HG02973 (cell line): ENCODE results near the gene BYSL.
"Not testable (repeated sequence)": the region's sequence is repeated elsewhere in the genome, so short reads cannot be mapped to it uniquely, and the experiment has no call there.

ENCODE experiments used
- ATAC-seq: cut with Tn5 transposase; IDR thresholded peaks from one replicate; pipeline ENCODE4 v1.9.1; 2021; ENCODE audit warnings: moderate library complexity; ENCODE audit not compliant: unreplicated experiment

The BYSL gene

DNA sequence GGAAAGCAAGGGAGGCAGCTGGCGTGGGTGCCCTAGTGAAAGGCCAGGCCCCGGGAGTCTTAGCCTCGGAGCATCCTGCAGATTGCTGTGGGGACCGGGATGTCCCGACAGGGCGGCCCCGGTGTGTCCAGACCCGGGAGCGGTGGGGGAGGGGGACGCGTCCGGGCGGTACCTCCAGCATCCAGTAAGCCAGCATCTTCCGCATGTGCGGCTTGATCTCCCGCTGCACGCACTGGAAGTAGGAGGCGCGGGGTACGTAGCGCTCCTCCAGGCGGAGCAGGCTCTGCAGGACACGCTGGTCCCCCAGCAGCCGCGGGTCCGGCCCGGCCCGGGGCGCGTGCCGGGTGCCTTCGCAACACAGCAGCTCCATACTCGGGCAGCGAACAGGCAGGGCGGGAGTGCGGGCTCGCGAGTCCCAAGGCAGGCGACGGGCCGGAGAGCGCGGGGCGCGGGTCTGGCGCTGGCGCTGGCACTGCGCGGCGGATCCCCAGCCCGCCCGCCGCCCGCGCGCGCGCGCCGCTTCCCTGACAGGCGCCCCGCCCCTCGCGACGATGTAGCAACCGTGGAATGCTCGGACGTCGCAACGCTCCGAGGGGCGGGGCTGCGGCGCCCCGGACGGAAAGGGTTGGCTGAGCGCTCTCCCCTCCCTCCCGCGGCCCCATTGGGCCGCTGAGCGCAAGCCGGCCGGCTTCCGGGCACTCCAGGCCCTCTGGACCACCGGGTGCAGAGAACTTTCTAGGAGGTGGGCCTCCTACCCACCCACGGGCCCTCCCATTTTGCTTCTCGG, 20.2 kb downstream of the BYSL start, which contains the start of gene CCND3:
CCND3 (minus strand) TSS at position 529 of the 787 bp plus-strand sequence; CDS start at position 370, 159 bp downstream.
- peak; percentile 86 for ATAC-seq

- ATAC-seq, result peak; percentile 2
Measured at GRCh38 chr6:41942067-41942851, 21.0 kb downstream of the BYSL start.

- not testable (repeated sequence) for ATAC-seq
Measured at GRCh38 chr6:41942882-41943281, 21.6 kb downstream of the BYSL start.

GRCh38 chr6:41943456-41943855, 22.2 kb downstream of the BYSL start:
- ATAC-seq, result no peak

- no peak for ATAC-seq
Measured at GRCh38 chr6:41947581-41948220, 26.4 kb downstream of the BYSL start.

DNA sequence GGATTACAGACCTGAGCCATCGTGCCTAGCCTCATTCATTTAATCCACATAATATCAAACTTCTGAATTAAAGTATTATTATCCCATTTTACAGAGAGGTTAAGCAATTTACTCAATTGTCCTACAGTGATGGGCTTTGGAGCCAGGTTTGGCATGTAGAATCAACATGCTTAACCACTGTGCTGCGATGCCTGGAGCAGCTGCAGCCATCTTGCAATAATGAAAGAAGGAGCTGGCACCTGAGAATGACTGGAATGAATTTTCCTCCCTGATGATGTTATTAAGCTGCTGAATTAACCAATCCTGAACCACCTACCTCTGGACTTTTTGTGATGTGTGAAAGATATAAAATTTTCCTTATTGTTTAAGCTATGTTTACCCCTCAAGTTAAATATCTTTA, 33.4 kb downstream of the BYSL start:
- no peak for ATAC-seq

DNA sequence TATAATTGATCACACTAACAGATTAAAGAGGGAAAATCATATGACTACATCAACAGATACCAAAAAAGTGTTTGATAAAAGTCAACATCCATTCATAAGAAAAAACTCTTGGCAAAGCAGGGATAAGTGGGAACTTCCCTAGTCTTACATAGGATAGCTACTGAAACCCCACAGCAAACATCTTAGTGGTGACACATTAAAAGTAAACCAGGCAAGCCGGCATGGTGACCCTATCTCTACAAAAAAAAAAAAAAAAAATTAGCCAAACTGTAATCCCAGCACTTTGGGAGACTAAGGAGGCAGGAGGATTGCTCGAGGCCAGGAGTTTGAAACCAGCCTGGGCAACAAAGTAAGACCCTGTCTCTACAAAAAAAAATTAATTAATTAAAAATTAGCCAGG, 34.1 kb downstream of the BYSL start:
- ATAC-seq, result no peak

GRCh38 chr6:41957117-41957516, 35.8 kb downstream of the BYSL start:
- no peak for ATAC-seq

GRCh38 chr6:41958022-41958856, 36.9 kb downstream of the BYSL start:
- ATAC-seq, result no peak

DNA sequence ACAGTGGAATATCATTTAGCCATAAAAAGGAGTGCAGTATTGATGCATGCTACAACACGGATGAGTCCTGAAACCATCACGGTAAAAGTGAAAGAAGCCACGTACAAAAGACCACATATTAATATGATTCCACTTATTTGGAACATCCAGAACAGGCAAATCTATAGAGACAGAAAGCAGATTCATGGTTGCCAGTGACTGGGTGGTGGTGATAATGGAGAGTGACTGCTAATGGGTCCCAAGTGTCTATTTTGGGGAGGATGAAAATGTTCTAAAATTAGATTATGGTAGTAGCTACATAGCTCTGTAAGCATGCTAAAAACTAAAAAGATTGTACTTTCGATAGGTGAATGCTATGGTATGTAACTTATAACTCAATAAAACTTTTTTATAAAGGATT, 38.7 kb downstream of the BYSL start:
- ATAC-seq, result no peak

- ATAC-seq, result no peak
Measured at GRCh38 chr6:41963371-41963770, 42.1 kb downstream of the BYSL start.

DNA sequence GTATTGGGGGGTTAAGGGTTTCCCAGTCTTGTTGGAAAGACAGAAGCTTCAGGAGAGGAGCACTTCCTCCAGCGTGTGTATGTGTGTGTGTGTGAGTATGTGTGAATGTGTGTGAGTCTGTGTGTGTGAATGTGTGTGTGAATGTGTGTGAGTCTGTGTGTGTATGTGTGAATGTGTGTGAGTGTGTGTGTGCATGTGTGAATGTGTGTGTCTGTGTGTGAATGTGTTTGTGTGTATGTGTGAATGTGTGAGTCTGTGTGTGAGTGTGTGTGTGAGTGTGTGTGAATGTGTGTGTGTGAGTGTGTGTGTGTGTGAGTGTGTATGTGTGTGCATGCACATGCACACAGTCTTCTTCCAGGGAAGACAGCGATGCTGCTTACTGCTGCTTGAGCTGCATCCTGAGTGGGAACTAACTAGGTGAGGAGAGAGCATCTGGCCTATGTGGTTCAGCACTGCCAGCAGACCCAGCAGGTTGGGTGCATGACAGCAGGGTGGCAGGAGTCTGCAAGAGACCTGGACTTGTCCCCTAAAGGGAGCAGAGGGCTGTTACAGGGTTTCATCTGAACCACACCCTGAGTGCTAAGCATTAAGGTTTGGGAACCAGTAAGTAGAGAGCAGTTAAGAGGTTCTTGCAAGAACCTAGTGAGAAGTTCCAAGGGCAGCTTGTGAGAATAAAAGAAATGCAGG, 43.0 kb downstream of the BYSL start:
- ATAC-seq, result no peak

GRCh38 chr6:41965429-41966213, 44.3 kb downstream of the BYSL start:
- no peak for ATAC-seq

GRCh38 chr6:41966214-41966920, 45.1 kb downstream of the BYSL start:
- no peak for ATAC-seq

DNA sequence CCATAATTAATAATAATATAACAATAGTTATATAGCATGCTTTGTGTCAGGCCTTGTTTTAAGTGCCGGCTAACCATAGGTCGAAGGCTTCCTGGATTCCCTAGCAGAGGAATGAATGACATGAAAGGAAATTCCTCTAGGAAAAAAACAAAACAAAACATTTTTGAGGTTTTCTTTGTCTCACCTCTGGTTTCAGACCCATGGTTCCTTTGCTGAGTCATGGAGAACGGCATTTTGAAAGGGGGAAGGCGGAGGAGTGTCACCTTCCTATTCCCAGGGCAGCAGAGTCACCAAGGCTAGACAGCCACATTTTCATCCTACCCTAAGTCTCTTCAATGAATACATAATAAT, 45.6 kb downstream of the BYSL start:
- no peak for ATAC-seq

DNA sequence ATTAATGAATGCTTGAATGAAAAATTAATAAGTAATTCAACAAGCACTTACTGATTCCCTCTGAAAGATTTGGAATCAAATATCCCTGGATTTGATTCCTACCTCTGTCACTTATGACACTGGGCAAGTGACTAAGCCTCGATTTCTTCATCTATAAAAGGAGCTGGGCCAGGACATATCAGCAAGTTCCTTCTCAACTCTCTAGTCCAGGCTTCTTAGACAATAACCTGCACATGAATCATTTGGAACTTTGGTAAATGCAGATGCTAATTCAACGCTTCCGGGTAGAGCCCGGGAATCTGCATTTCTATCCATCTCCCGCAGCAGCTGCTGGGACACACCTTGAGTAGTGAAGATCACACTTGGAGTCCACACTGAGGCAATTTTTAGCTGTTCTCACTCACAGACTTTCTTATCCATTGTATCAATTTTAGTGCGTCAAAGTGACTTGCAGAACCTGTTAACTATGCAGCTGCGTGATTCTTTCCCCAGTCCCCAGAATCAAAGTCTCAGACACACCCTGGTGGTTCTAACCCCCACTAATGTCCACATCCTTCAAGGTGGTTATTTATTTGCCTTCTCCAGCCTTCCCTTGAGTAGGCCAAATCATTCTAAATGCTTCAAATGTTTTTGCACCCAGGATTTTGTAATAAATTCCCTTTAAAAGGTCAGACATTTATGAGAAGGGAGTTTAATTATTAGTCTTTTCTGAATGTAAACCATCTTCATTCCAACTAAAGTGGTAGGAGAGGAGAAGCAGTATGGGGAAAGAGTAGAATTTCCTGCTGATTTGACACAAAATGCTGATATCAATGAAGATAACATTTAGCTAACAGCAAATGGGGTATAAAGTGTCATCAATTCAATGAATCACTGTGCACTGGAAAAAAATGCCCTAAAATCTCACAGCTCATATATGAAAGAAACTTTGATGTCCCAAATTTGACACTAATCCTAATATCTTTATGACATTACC, 46.3 kb downstream of the BYSL start:
- ATAC-seq, result no peak

GRCh38 chr6:41970436-41970846, 49.1 kb downstream of the BYSL start:
- no peak for ATAC-seq

GRCh38 chr6:41972826-41973225, 51.5 kb downstream of the BYSL start:
- ATAC-seq, result no peak
